Measurements from ENCODE around the gene PDSS2.

Gene PDSS2

DNA sequence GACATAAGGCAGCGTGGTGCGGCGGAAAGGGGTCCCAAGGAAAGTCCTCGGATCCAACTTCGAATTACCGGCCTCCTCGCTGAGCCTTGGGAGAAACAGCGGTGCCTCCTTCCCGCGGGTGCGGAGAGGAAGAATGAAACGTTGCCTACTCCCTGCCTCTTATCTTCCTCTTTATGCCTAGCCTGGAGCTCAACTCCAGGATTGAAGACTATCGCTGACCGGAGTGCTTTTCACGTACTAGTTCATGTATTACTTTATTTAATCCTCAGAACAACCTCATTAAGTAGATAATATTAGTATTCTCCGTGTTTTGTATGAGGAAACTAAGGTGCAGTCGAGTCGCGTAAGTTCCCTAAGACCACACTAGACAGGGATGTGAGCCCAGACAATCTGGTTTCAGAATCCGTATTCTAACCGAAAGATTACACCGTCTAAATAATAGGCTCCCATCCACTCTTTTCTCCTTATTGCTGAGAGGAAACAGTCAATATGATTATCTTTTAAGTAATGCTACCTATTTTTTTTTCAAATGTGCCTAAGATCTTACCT, 793 bp upstream of the PDSS2 start:
- H3K27ac ChIP-seq: peak overlapping the region; percentile 90

DNA sequence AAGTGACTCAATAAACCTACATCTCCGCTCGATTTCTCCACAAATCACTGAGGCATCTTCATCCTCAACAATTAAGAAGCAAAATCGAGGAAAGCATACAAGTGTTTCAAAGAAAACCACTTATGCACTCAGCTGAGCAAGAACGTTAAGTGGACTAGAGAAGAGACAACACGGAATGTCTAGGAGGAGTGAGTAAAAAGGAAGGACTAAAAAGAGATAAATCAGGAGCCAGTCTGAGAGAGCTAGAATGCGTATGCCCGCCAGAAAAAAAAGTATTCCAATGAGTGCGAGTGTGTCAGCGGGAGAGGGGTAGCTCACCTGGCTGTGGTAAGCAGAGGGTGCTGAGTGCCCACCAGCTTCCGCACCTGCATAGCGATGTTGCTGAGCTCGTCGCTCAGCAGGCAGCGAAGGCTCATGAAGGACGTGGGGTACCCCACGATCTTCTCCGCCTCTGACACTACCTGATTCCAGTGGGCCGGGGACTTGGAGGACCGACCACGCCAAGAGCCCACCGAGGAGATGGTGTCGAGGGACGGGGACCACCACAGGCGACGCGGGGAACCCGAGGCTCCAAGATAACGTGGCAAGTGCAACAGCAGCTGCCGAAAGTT, 587 bp downstream of the PDSS2 start:
- TF ChIP-seq, protein P1, sequence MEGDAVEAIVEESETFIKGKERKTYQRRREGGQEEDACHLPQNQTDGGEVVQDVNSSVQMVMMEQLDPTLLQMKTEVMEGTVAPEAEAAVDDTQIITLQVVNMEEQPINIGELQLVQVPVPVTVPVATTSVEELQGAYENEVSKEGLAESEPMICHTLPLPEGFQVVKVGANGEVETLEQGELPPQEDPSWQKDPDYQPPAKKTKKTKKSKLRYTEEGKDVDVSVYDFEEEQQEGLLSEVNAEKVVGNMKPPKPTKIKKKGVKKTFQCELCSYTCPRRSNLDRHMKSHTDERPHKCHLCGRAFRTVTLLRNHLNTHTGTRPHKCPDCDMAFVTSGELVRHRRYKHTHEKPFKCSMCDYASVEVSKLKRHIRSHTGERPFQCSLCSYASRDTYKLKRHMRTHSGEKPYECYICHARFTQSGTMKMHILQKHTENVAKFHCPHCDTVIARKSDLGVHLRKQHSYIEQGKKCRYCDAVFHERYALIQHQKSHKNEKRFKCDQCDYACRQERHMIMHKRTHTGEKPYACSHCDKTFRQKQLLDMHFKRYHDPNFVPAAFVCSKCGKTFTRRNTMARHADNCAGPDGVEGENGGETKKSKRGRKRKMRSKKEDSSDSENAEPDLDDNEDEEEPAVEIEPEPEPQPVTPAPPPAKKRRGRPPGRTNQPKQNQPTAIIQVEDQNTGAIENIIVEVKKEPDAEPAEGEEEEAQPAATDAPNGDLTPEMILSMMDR (conservative IDR thresholded peaks at IDR 0.05): no peak

More for the DNA sequence above, 793 bp upstream of the PDSS2 start:
- TF ChIP-seq, protein P1 (conservative IDR thresholded peaks at IDR 0.05): no peak

DNA sequence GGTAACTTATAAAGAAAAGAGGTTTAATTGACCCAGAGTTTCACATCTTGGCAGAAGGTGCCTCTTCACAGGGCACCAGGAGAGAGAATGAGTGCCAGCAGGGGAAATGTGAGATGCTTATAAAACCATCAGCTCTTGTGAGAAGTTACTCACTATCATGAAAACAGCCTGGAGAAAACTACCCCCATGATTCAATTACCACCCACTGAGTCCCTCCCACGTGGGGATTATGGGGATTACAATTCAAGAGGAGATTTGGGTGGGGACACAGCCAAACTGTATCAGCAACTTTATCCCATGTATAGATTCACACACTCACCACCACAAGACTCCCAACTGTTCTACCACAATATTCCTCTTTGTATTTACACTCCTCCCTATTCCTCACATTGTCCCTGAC, 10.6 kb downstream of the PDSS2 start:
- H3K27ac ChIP-seq: no peak overlapping the region
- TF ChIP-seq, protein P1 (conservative IDR thresholded peaks at IDR 0.05): no peak

More for the DNA sequence above, 587 bp downstream of the PDSS2 start:
- H3K27ac ChIP-seq: peak overlapping the region; percentile 90

DNA sequence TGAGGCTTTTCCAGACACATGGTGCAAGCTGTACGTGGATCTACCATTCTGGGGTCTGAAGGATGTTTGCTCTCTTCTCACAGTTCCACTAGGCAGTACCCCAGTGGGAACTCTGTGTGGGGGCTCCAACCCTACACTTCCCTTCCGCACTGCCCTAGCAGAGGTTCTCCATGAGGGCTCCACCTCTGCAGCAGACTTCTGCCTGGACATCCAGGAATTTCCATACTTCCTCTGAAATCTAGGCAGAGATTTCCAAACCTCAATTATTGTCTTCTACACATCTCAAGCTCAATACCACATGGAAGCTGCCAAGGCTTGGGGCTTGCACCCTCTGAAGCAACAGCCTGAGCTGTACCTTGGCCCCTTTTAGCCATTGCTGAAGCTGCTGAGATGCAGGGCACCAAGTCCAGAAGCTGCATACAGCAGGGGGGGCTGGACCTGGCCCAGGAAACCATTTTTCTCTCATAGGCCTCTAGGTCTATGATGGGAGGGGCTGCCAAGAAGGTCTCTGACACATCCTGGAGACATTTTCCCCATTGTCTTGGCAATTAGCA, 11.6 kb downstream of the PDSS2 start:
- TF ChIP-seq, protein P1 (conservative IDR thresholded peaks at IDR 0.05): no peak
- no peak overlapping the region for H3K27ac ChIP-seq

DNA sequence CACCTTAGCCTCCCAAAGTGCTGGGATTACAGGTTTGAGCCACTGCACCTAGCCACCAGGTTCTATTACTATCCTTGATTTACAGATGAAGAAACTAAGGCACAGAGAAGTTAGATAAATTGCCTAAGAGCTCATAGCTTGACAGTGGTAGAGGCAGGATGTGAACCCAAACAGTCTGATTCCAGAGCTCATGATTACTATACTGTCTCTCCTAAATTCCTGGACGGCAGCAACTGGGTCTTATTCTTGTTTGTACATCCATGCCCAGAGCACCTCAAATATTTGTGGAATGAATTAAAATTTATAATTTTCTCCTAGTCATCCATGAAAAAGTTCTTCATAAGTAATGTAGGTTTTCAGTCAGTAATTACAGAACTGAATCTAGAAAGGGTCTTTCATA, 15.1 kb downstream of the PDSS2 start:
- TF ChIP-seq, protein P1 (conservative IDR thresholded peaks at IDR 0.05): no peak
- H3K27ac ChIP-seq: no peak overlapping the region

DNA sequence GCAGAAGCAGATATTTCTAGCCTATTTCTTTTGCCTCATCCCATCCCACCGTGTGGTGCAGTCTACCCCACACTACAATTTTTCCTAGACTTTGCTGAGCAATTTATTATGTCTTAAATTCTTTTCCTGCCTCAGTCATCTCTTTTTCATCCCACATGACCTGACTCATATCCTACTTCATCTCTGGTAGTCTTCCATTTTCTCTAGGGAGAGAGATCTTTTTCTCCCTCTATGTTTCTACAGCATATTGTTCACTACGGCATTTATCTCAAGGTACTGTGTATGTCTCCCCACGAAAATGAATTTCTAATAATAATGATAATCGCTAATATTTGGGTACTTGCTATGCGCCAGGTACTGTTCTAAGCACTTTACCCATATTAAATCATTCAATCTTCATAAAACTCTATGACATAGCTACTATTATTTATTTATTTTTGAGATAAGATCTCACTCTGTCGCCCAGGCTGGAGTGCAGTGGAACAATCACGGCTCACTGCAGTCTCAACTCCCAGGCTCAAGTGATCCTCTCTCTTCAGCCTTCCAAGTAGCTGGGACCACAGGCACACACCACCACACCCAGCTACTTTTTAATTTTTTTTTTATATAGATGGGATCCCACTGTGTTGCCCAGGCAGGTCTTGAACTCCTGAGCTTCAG, 15.6 kb downstream of the PDSS2 start:
- no peak overlapping the region for H3K27ac ChIP-seq
- TF ChIP-seq, protein P1 (conservative IDR thresholded peaks at IDR 0.05): no peak

DNA sequence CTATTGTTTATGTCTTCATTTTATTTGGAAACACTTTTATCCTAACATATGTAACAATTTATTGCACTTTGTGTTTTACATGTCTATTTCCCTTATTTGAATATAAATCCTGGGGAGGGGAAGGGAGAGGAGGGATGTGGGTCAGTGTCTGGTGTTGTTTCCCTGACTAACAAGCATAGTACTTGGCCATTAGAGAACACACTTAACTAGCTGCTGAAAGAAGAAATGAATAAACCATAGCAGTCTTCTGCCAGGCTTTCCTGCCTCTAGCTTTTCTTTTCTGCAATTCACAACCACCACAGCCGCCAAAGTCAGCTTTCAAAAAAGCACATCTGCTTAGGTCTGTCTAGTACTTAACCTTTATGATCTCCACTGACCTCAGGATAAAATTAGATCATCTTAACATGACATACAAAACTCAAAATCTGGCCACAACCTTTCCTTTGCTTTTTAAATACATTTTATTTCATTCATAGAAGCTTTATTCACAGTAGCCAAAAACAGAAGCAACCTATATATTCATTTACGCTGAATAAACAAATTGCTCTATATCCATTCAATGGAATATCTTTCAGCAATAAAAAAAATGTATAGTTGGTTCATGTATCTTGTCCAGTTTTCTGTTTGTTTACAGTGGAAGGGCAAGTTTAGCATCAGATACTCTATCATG, 16.3 kb downstream of the PDSS2 start:
- H3K27ac ChIP-seq: no peak overlapping the region

More for the DNA sequence above, 16.3 kb downstream of the PDSS2 start:
- TF ChIP-seq, protein P1 (conservative IDR thresholded peaks at IDR 0.05): no peak

All from VCaP (cell line).